ENCODE results near the gene ZNF10.

ZNF10 gene

GRCh38 chr12:133202493-133203343 is 72.3 kb downstream of the ZNF10 start:
- no peak for DNase-seq

GRCh38 chr12:133203344-133204263 is 73.2 kb downstream of the ZNF10 start:
- DNase-seq: no peak

- no peak for DNase-seq
Measured at GRCh38 chr12:133204264-133204603, 73.8 kb downstream of the ZNF10 start.

GRCh38 chr12:133206390-133206789 is 76.0 kb downstream of the ZNF10 start:
- no peak for DNase-seq

All from activated T-cell treated with anti-CD3 and anti-CD28 coated beads for 4 hours (primary cell).